GM19328 (cell line): ENCODE results near the gene KCNA10.

ENCODE experiments used
- ATAC-seq: cut with Tn5 transposase; IDR thresholded peaks from one replicate; pipeline ENCODE4 v1.9.1; 2021; ENCODE audit warnings: mild to moderate bottlenecking, moderate library complexity; ENCODE audit not compliant: unreplicated experiment

KCNA10 gene

GRCh38 chr1:110501488-110502132 lies 17.4 kb downstream of the KCNA10 start:
- ATAC-seq, result no peak

DNA sequence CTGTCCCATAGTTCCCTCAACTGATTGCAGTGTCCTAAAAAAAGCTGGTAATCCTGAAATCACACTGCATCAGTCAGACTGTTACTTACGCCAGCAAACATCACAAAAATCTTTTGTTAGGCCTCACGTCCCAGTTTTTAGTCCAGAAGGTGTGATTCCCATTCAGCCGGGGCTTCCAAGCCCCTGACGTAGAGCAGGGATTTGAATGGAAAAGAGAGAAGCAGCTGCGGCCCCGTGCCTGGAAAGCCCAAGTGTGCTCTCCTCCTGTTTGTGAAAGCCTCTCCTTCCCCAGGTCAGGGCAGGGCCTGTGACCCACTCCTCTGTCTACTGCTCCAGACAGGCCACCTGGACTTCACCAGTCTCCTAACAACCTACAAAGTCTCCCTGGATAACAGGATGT lies 20.7 kb downstream of the KCNA10 start:
- no peak for ATAC-seq

GRCh38 chr1:110495926-110496600 lies 22.9 kb downstream of the KCNA10 start:
- no peak for ATAC-seq

DNA sequence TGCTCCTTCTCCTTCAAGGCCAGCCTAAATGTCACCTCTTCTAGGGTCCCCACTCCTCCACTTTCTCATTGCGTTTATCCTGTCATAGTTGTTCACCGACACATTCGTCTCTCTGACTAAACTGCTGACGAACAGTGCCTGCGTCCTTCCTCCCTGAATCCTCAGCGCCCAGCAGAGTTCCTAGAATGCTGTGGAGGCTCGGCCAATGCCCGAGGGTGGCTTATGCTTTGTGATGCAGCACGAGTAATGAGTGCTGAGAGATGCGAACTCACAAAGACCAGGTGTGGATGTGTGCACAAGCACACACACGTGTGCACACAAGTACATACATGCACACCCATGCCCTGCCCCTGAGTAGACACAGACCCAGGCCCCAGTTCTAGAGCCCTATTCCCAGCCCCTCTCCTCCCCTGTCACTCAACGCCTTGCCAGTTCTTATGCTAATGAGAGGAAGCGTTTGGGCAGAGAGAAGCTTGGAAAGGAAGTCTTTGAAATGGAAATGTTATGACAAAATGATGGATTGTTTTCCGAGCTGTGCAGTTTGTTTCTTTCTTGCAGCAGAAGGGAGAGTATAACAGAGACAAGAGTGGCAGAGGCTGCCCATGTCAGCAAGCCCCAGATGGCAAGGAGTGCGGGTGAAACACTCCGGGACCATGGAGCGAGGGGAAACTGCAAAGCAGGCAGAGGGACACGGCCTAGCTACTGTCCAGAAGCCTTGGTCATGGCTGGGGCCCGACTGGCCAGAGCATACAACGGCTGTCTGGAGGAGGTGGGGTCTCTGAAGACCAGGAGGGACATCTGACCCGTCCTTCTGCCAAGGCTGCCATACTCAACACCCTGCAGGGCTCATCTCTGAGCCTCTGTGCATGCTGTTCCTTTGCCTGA lies 24.2 kb downstream of the KCNA10 start:
- no peak for ATAC-seq

DNA sequence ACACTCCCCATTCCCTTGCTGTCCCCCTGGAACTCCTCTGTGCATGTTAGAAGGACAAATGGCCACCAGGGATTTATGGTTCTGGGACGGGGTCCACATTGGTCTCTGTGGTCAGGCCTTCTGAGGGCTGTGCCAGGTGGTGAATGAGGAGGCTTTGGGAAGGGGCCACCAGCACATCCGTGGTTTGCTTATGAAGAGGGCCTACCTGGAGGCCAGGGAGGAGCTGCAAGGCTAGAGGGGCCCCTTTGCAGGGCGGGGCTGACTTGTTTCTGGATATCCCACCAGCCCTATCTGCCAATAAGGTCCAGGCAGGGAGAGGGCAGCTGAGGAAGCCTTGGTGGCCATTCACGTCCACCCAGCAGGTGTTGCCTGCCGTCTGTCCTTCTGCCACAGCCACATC lies 24.9 kb downstream of the KCNA10 start:
- no peak for ATAC-seq

DNA sequence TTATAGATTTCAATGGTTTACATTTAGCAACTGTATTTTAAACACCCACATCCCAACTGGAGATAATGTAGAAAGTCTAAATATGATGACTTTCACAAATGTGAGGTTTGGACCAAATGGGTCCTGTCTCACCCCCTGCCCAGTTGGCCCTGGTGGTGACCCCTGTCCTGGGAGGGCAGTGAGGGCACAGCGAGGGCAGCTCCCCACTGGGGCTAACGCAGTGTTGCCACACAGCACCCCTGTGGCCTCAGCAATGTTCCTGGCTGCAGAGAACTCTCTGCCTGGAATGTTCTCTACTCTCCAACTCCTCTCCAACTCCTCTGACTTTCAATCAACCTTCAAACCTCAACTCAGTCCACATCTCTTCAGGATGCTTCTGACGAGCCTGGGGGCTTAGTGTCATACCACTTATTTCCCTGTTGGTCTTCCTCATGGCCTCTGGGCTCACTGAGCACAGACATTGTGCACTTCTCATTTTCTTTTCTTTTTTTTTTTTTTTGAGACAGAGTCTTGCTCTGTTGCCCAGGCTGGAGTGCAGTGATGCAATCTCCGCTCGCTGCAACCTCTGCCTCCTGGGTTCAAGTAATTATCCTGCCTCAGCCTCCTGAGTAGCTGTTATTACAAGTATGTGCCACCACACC lies 25.8 kb downstream of the KCNA10 start:
- no peak for ATAC-seq

DNA sequence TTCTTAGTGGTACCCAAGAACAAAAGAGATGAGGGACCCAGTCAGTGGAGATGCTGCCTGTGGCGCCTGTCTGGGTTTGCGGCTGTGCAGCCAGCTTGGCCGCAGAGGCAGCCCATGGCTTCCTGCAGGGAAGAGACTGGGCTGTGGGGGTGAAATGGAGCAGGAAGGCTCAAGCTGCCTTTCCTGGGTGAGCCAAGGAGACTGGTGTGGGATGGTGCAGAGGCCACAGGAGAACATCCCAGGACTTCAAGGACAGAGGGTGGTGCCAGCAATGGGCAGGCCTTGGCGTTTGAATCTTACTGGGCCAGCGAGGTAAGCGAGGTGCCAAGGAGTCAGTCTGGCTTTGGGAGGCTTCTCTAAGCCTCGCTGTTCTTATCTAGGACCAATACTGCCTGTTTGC lies 26.4 kb downstream of the KCNA10 start:
- no peak for ATAC-seq

- no peak for ATAC-seq
Observed at GRCh38 chr1:110490791-110491451, 28.1 kb downstream of the KCNA10 start.

GRCh38 chr1:110489973-110490542 lies 28.9 kb downstream of the KCNA10 start:
- ATAC-seq, result no peak

DNA sequence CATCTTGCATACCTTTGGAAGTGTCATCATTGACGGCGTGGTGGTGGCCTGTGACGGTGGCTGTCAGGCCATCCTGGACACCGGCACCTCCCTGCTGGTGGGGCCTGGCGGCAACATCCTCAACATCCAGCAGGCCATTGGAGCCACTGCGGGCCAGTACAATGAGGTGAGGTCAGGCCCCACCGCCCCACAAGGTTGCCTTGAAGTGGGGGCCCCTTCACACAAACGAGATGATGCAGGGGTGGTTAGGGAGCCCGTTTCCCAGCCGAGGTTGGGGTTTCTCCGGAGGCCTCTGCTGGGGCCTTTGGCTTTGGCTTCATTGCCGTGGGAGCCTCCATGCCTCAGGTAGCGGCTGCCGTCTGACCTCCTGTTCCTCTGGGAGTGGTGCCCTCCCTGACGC lies 29.6 kb downstream of the KCNA10 start:
- no peak for ATAC-seq

GRCh38 chr1:110488867-110489266 lies 30.1 kb downstream of the KCNA10 start:
- no peak for ATAC-seq

DNA sequence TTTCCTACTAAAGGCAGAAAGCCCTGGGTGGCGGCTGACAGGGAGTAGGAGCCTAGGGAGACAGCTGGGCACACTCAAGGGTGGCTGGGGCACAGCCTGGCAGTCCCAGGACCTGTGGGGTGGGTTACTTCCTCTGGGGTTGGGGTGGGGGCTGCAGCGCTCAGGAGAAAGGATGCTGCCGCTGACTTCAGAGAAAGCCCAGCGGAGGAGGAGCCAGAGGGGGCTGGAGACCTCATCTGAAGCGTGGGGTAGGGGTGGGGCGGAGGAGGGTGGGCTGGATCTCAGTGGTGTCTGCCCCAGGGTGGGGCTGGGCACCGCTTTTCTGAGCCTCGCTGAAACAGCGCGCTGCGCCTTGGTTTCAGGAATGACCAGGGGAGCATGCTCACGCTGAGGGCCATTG lies 30.8 kb downstream of the KCNA10 start:
- no peak for ATAC-seq

GRCh38 chr1:110487726-110488125 lies 31.2 kb downstream of the KCNA10 start:
- ATAC-seq, result no peak

GRCh38 chr1:110485725-110486124 lies 33.2 kb downstream of the KCNA10 start:
- ATAC-seq, result no peak

- no peak for ATAC-seq
Observed at GRCh38 chr1:110484801-110485200, 34.2 kb downstream of the KCNA10 start.

GRCh38 chr1:110483308-110483685 lies 35.7 kb downstream of the KCNA10 start:
- ATAC-seq, result no peak

- ATAC-seq, result no peak
Observed at GRCh38 chr1:110482662-110483307, 36.2 kb downstream of the KCNA10 start.

DNA sequence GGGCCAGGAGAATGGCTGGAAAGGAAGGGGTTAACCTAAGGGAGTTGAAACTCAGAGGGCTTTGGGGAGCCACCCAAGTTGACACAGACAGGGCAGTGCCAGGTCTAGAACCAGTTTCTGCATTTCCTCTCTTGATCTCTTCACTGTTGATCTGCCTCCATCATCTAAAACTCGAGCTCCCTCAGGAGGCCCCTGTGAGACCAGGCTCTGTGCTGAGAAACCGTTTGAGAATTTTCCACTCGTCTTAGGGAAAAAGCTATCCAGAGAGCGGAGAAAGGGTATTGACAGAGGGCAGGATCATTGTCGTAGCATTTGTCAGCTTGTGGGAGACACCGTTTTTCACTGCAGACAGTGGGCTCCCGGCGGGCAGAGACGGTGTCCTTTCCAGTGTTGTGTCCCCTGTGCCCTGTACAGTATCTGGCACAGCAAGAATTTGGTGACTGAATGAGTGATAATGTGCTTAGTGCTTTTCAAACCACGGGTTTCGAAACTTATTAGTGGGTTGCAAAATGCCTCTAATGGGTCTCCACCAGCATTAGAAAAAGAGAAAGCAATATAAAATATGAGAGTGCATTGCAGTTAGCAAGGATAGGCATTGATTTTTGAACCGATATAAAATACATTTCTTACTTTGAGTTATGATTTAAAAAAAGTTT lies 36.9 kb downstream of the KCNA10 start:
- no peak for ATAC-seq

DNA sequence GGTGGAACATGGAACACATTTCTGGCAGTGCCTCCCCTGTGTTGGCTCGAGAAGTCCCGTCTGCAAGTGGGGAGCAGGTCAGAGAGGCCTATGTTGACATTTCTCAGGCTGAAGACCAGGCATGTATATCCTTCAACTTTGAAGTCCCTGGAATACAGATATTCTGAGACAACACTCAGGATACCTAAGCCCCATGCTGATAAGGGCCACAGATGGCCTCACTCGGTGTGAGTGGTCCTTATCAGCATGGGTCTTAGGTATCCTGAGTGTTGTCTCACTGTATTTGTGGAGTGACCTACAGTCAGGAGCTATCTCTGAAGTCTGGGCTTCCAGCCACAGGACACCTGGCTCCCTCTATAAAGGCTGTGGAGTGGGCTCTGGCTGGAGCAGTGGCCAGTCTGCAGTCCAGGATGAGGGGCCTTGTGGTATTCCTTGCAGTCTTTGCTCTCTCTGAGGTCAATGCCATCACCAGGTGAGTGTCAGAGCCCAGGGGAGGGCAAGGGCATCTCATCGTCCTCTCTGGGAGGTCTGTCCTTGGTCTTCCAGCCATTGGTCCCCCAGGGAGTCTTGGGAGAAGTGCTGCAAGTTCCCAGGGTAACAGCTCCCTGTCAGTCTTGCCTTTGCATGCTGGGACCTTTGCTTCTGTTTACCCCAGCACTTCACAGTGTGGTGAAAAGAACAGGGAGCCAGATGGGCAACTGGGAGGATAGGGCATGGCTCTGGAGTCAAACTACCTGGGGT lies 38.4 kb downstream of the KCNA10 start:
- no peak for ATAC-seq
